Dermis blood vessel endothelial cell (primary cell): Measurements from ENCODE around the gene MYCBPAP. TPM values are rescaled to one million over a fixed set of nuclear protein-coding genes. Genes with fewer than 3 reads are reported as not detected.
A peak's percentile ranks its signal among the peaks of the same experiment; 100 is the strongest.
"Not testable (repeated sequence)": the region's sequence is repeated elsewhere in the genome, so short reads cannot be mapped to it uniquely, and the experiment has no call there.

Experiments
- DNase-seq: peaks from one replicate; pipeline ENCODE4 v3.0.0; 2010
- total RNA-seq: library from RNA; depleted of rRNA; stranded (reverse); fragments of >200 nt; gene quantifications from 2 replicates; pipeline ENCODE4 v1.2.3, GENCODE V29; 2014

Gene MYCBPAP
- total RNA-seq, 1 donor from 2014 or later, result 0.34 TPM

DNA sequence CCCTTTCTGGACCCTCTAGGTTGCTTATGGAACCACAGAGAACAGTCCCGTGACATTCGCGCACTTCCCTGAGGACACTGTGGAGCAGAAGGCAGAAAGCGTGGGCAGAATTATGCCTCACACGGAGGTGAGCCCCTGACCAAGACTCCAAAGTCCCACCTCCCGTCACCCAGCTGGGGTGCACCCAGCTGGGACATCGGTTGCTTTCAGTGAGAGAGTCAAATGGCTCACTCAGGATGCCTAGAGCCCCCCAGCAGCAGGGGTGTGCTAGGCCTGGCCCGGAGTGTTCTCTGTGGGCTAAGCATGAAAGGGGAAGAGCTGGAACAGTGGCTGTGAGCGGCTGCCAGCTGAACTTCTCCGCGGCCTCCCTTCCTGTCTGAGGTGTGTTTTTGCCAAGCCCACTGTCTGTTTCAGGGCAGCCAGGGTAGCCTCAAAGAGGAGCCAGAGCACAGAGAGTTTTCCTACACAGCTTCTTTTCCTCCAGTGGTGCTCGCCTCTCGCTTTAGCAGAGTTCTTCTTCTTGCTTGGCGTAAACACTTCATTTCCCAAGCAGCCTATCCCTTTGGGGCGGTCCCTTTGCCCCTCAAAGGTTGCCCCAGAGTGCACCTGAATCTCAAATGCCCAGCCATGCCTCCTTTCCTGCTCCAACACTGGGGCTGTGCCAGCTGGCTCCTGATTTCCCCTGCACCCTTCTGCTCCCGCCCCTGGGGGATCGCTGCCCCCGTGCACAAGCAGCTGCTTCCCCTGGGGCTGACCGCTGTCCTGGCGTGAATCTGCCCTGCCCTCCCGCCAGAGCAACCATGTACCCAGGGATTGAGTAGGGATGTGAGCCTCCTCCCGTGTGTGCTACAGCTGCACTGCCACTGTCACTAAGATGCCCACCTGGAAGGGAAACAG lies 37.0 kb upstream of the MYCBPAP start:
- no peak for DNase-seq

DNA sequence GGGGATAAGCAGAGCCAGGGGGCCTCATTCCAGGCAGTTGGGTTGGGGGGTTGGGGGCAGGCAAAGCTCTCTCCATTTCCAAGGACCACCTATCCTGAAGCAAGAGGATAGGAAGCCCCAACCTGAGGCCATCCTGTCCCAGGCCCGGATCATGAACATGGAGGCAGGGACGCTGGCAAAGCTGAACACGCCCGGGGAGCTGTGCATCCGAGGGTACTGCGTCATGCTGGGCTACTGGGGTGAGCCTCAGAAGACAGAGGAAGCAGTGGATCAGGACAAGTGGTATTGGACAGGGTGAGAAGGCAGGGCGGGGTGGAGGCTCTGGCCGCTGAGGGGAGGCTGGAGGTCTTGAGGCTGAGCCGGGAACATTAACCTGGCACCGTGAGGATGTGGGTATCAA lies 36.0 kb upstream of the MYCBPAP start:
- DNase-seq, result no peak

- not testable (repeated sequence) for DNase-seq
Observed at GRCh38 chr17:50472761-50473161, 35.5 kb upstream of the MYCBPAP start.

- no peak for DNase-seq
Observed at GRCh38 chr17:50473901-50474300, 34.3 kb upstream of the MYCBPAP start.

DNA sequence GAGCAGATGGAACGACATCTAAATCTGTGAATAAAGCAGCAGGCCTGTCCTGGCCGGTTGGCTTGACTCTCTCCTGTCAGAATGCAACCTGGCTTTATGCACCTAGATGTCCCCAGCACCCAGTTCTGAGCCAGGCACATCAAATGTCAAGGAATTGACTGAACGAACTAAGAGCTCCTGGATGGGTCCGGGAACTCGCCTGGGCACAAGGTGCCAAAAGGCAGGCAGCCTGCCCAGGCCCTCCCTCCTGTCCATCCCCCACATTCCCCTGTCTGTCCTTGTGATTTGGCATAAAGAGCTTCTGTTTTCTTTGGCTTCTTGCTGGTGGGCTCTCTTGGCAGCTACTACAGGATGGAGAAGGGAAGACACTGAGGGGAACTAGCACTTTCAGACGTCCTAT lies 33.7 kb upstream of the MYCBPAP start:
- DNase-seq, result no peak

DNA sequence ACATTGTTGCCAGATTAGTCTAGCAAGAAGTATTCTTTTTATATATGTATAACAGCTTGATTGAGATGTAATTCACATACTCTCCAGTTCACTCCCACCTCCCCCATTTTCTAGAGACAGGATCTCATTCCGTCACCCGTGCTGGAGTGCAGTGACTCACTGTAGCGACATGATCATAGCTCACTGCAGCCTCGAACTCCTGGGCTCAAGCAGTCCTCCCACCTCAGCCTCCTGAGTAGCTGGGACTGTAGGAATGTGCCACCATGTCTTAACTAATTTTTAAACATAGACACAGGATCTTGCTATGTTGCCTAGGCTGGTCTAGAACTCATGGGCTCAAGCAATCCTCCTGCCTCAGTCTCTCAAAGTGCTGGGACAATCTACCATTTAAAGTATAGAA lies 32.9 kb upstream of the MYCBPAP start:
- no peak for DNase-seq

GRCh38 chr17:50475775-50476544 lies 32.3 kb upstream of the MYCBPAP start:
- not testable (repeated sequence) for DNase-seq

DNA sequence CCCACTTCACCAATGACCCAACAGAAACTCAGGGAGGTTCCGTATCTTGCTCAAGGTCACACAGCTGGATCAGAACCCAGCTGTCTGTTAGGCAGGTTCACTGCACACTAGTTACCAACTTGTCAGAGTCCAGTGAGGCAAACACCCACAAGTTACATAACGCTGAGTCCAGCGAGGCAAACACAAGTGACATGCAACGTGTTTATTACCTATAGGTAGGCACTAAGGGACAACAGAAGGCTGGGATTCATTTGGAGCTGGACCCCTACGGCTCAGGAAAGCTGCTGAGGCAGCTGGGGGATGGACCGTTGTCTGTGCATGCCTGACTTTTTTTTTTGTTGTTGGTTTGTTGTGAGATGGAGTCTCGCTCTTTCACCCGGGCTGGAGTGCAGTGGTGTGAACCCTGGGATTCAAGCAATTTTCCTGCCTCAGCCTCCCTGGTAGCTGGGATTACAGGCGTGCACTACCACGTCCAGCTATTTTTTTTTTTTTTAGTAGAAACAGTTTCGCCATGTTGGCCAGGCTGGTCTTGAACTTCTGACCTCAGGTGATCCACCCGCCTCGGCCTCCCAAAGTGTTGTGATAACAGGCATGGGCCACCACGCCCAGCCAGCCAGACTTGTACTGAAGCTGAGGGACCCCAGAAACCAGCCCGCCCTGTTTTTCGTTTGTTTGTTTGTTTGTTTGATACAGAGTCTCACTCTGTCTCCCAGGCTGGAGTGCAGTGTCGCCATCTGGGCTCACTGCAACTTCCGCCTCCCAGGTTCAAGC lies 31.5 kb upstream of the MYCBPAP start:
- no peak for DNase-seq

DNA sequence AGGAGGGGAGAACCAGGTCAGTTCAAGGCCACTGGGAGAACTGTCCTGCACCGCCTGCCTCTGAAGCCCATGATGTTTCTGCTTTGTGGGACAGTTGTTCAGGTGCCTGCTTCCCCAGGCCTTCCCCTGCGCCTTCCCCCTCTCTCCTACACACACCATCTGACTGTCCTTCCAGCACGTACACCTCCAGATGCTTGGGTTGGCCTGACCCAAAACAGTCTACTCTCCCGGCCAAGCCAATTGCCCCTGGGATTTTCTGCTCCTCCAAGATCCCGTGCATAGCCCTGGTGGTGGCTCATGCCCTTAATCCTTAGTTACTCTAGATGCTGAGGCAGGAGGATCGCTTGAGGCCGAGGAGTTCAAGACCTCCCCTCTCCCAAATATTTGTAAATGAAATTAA lies 30.3 kb upstream of the MYCBPAP start:
- DNase-seq, result no peak

DNA sequence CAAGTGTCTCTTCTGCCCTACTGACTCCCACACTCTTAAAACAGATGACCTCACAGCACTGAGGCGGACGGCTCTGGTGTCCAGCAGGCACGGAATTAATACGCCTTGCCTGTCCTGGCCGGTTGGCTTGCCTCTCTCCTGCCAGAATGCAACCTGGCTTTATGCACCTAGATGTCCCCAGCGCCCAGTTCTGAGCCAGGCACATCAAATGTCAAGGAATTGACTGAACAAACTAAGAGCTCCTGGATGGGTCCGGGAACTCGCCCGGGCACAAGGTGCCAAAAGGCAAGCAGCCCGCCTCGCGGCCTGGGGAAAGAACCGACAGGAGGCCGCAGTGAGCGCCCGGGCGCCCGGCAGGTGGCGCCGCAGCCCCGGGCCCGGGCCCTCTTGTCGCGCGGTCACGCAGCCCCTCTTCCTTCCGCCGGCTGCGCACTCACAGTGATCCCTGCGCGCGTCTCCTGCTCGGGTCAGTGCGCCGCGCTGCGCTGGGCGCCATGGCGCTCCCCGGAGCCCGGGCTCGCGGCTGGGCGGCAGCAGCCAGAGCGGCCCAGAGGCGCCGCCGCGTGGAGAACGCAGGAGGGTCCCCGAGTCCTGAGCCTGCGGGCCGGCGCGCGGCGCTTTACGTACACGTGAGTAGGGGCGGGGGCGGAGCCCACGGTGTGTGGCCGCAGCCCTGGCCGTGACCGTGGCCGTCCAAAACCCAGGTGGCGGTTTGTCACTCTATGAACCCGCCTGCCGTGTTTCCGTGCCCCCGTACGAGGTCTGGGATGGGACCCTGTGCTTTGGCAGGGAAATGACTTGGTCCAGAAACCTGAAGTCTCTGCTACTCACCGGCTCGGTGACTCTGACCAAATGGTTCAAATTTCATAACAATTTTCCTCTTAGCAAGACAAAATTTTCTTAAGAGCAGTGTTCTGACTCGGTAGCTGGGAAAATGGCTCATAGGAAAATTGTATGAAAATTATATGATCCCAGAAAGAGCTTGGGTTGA lies 29.6 kb upstream of the MYCBPAP start, which contains the start of gene RSAD1:
Gene RSAD1 (plus strand): TSS at position 470 of the 991 bp plus-strand sequence. CDS start 25 bp downstream, at position 495.
- DNase-seq, result peak; percentile 90

- peak; percentile 89 for DNase-seq
Observed at GRCh38 chr17:50479522-50480141, 28.6 kb upstream of the MYCBPAP start.

- DNase-seq, result no peak
Observed at GRCh38 chr17:50480142-50480764, 28.0 kb upstream of the MYCBPAP start.

DNA sequence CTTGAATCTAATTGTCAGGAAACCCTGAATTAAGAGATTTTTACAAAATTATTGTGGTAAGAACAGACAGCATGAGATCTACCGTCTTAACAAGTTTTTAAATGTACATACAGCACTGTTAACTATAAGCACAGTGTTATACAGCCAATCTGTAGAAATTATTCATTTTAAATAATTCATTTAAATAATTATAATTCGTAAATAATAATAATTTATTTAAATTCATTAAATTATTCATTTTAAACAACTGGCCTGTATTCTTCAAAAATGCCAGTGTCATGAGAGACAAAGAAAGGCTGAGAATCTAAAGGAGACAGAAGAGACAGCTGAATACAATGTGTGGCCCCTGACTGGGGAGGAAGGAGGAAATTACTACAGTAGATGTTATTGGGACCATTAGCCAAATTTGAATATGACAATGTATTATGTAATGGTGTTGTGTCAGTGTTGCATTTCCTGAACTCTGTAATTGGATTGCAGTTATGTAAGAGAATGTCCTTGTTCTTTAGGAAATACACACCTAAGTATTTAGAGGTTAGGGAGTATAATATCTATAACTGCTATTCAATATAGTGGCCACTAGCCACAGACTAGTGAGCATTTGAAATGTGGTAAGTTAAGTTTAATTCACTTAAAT lies 27.3 kb upstream of the MYCBPAP start:
- peak; percentile 55 for DNase-seq

DNA sequence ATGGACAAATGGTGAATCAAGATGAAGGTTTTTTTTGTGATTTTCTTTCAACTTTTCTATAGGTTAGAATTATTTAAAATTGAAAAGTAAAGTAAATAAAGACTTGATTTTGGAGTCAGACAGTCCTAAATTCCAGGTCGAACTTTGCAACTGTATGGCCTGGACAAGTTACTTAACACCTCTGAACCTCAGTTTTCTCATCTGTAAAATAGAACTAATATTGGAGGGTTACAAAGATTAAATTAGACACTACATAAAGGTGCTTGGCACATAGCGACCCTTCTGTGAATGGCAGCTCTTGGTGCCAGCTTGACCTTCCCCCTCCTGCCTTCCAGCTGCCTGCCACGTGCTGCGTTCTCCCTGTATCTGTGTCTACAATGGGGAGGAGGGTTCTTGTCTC lies 26.6 kb upstream of the MYCBPAP start:
- no peak for DNase-seq

GRCh38 chr17:50482110-50482509 lies 26.1 kb upstream of the MYCBPAP start:
- DNase-seq, result no peak

DNA sequence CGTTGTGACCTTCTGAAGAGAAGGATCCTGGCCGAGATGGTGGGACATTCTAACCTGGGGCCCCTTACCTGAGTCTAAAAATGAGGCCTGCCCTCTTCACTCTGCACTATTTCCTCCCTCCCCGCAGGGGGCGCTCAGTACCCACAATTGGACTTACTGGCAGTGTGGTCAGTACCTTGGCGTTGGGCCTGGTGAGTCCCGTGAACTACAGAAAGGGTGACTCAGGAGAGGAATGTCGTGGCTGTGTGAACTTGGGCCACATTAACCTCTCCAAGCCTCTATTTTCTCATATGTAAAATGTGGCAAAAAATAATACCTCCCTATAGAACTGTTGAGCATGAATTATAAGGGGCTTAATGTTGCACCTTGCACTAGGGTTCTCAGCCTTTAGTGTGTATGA lies 25.7 kb upstream of the MYCBPAP start:
- DNase-seq, result peak; percentile 97

- no peak for DNase-seq
Observed at GRCh38 chr17:50483266-50483665, 25.0 kb upstream of the MYCBPAP start.

DNA sequence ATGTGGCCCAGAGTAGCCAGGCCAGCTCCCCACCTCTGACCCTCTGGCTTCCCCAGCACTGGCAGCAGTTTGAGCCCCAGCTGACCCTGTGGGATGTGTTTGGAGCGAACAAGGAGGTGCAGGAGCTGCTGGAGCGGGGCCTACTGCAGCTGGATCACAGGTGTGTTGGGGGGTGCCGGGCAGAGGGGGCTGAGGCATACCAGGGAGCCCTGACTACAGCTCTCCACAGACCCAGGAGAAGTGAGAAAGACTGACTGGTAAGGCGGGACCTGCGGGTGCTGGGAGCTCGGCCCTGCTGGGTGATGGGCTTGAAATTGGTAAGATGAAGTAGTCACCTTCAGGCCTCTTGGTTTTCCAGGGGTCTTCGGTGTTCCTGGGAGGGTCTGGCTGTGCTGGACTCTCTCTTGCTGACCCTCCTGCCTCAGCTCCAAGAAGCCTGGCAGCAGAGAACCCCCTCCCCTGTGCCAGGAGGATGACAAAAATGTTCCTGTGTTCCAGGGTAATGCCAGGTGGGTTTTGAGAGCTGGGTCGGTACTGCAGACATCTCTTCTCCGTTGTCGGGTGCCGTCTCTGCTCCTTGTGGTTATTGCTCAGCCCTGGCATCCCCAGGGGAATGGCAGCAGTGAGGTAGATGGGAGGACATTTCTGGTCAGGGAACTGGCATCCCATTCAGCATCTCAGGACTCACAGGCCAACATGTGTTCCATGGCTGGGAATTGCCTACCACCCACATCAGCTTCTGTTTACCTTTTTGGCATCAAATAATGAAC lies 23.7 kb upstream of the MYCBPAP start:
- no peak for DNase-seq
